Heart left ventricle (tissue), 13 donors: ENCODE data around the gene BTBD6.

Experiments used
- POLR2A ChIP-seq, 2 donors: fragments of 450-650 bp; IDR thresholded peaks; one replicate each; pipeline ENCODE4 v1.6.1; 2017; ENCODE audit warnings: antibody characterized with exemption in 2 of 2, mild to moderate bottlenecking in 2 of 2, moderate library complexity in 2 of 2
- TF ChIP-seq, protein P1 (sequence below), 12 donors: fragments of 200-600 bp; sonication (generic) in 4 of 12; IDR thresholded peaks; one replicate each; pipeline versions ENCODE4 v1.5.0 to v1.8.0; 2018 to 2022; ENCODE audit warnings: antibody characterized with exemption in 12 of 12, mild to moderate bottlenecking in 5 of 12
- donor health status: ischemic (EF 13 %, LVEDD 7.1; RV severe dilation, severe dysfunction).
- donor health status: DM: no; HTN: yes; CAD: no.
- donor health status: DM: no; HTN: no; CAD: no.
- donor health status: ischemic (EF 25% LVEDD 6.9; RV normal size, moderate dysfunction).
- donor health status: ischemic (EF 25% LVEDD 5.7; RV mildly dilated, moderate dysfunction).
- donor health status: ischemic (EF 35%, LVEDD 5.7; RV mildly dilated, moderate dysfunction).
- donor health status: nonischemic (EF 11% LVEDD 7.7; RV severe dilation, severe dysfunction).
- donor health status: DM: yes; HTN: yes; CAD: no.
- donor health status: PGD.
- donor health status: ischemic (EF 29% LVEDD 5.4; RV normal size, mild dysfunction).
- donor health status: nonischemic (EF 23%, LVEDD 6.1; RV moderate dilation, normal function).

DNA sequence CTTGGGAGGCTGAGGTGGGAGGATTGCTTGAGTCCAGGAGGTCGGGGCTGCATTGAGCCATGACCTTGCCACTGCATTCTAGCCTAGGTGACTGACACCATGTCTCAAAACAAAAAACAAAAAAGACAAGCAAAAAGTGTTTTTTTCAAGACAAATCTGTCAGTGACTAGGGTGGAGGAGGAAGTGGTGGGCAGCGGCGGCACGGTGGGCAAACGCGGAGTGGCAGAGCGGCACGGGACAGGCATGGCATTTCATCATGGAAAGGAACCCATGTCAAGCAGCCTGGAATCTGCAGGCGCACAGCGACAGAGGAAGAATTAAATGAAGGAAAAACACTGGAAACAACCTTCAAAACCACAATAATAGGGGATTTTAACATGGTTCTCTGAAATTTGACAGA, 4.0 kb upstream of the BTBD6 start:
- no peak for TF ChIP-seq POLR2A (IDR thresholded peaks at IDR 0.05)
- TF ChIP-seq, protein P1, sequence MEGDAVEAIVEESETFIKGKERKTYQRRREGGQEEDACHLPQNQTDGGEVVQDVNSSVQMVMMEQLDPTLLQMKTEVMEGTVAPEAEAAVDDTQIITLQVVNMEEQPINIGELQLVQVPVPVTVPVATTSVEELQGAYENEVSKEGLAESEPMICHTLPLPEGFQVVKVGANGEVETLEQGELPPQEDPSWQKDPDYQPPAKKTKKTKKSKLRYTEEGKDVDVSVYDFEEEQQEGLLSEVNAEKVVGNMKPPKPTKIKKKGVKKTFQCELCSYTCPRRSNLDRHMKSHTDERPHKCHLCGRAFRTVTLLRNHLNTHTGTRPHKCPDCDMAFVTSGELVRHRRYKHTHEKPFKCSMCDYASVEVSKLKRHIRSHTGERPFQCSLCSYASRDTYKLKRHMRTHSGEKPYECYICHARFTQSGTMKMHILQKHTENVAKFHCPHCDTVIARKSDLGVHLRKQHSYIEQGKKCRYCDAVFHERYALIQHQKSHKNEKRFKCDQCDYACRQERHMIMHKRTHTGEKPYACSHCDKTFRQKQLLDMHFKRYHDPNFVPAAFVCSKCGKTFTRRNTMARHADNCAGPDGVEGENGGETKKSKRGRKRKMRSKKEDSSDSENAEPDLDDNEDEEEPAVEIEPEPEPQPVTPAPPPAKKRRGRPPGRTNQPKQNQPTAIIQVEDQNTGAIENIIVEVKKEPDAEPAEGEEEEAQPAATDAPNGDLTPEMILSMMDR (IDR thresholded peaks at IDR 0.05) = no peak
